Aorta (tissue), 5 donors: Measurements from ENCODE around the gene SLC44A2. TPM values are rescaled to one million over a fixed set of nuclear protein-coding genes. Genes with fewer than 3 reads are reported as not detected.

ENCODE experiments used
- ATAC-seq: fragments of 200-7000 bp; cut with Tn5 transposase; one replicate; pipeline ENCODE4 v1.9.1; 2022; ENCODE audit warnings: moderate library complexity; ENCODE audit not compliant: low FRiP score
- DNase-seq, 2 donors: peaks; one replicate each; pipeline ENCODE4 v3.0.0-alpha.2; 2020
- H3K27ac ChIP-seq, 2 donors: one replicate each; pipeline ENCODE4 v1.5.1; 2013; ENCODE audit warnings: low read length in 2 of 2, mild to moderate bottlenecking in 2 of 2, moderate library complexity in 2 of 2, control low read depth in 1 of 2, inconsistent platforms in 1 of 2, low read depth in 1 of 2
- H3K27me3 ChIP-seq, 2 donors: one replicate each; pipeline ENCODE4 v1.6.1; 2013; ENCODE audit warnings: control low read depth in 1 of 2, low read length in 1 of 2, mild to moderate bottlenecking in 1 of 2, moderate library complexity in 1 of 2; ENCODE audit not compliant: insufficient read depth in 2 of 2, control insufficient read depth in 1 of 2
- H3K36me3 ChIP-seq, 2 donors: one replicate each; pipeline ENCODE4 v1.6.1; 2013; ENCODE audit warnings: control low read depth in 1 of 2, low read length in 1 of 2, mild to moderate bottlenecking in 1 of 2; ENCODE audit not compliant: insufficient read depth in 2 of 2, control insufficient read depth in 1 of 2
- H3K4me1 ChIP-seq, 2 donors: one replicate each; pipeline ENCODE4 v1.6.1; 2013; ENCODE audit warnings: low read length in 2 of 2, control low read depth in 1 of 2, mild to moderate bottlenecking in 1 of 2, moderate library complexity in 1 of 2; ENCODE audit not compliant: insufficient read depth in 2 of 2, control insufficient read depth in 1 of 2
- H3K4me3 ChIP-seq, 2 donors: one replicate each; pipeline ENCODE4 v1.5.1; 2013; ENCODE audit warnings: low read length in 2 of 2, control low read depth in 1 of 2, mild to moderate bottlenecking in 1 of 2
- H3K9me3 ChIP-seq: one replicate; pipeline ENCODE4 v1.6.1; 2013; ENCODE audit warnings: mild to moderate bottlenecking, low read length; ENCODE audit not compliant: control insufficient read depth
- WGBS, 2 donors: extraction: QIAGEN DNeasy Blood & Tissue Kit; methylation state at CpG; one replicate each; pipeline ENCODE4 v1.1.7; 2013; 5-methylcytosine and 5-hydroxymethylcytosine counted together
- intact Hi-C, 2 donors: fragments of 100-400 bp; cut with DNase I; formaldehyde crosslinking; loops; one replicate each; pipeline versions ENCODE4 v1.14.2 to v1.15.0; 2022
- polyA plus RNA-seq, 2 donors: library from polyadenylated mRNA; stranded (reverse); fragments of 200-250 nt; gene quantifications; one replicate each; pipeline ENCODE4 v1.2.3, GENCODE V29; 2013
- total RNA-seq, 2 donors: library from RNA; stranded (reverse); fragmentation: NEBNext Ultra II Directional; extraction: Animal tissue kit (Norgen Biotek cat#: 25700); gene quantifications; one replicate each; pipeline ENCODE4 v1.2.1, GENCODE V29; 2021
- donor health status: healthy with polysubstance abuse.
- donor health status: Bipolar disorder and iron deficiency.
- donor health status: DM: no; HTN: no; CAD: no.
- donor health status: DM: no; HTN: no; CAD: no.
- donor health status: DM: yes; HTN: yes; CAD: no.

SLC44A2 gene
- total and polyA plus RNA-seq, 4 donors = 30.9 to 176 (median 152) TPM

DNA sequence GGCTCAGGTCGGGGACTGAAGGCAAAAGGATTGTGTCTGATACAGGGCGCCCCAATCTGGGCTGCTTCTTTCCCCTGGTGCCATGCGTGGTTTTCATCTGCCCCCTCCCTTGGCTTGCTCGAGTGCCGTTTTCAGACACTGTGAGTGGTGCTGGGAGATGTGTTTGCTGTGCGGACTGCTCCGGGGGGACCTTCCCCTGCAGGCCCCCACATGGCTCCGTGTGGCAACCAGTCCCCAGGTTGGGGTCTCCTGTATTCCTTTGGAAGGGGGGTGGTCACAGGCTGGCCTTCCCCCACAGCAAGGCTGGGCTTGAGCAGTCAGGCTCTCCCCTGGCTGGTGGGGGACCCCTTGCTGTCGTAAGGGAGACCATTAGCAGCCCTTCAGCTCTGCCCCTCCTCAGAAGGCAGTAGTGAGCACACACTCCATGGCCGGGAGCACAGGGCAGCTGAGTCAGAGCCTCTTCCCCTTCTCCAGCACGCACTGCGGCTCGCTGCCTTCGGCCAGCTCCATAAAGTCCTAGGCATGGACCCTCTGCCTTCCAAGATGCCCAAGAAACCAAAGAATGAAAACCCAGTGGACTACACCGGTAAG lies 55.3 kb downstream of the SLC44A2 start:
- 86 to 91% methylated on average over 12 to 15 of the region's 15 CpGs for WGBS, 2 donors
- peak; percentile 17 for ATAC-seq
- Histone ChIP-seq H3K4me3 (no peak overlapping the region), H3K4me1 (no peaks in the 10 kb centered on the region), H3K27ac (no peak overlapping the region), H3K9me3 (no peaks in the 10 kb centered on the region), H3K36me3 (peaks cover 3 to 18% of the 10 kb centered on the region in 2 donors), H3K27me3 (no peaks in the 10 kb centered on the region)
- intact Hi-C loops = no loop called here
- no peak for DNase-seq

DNA sequence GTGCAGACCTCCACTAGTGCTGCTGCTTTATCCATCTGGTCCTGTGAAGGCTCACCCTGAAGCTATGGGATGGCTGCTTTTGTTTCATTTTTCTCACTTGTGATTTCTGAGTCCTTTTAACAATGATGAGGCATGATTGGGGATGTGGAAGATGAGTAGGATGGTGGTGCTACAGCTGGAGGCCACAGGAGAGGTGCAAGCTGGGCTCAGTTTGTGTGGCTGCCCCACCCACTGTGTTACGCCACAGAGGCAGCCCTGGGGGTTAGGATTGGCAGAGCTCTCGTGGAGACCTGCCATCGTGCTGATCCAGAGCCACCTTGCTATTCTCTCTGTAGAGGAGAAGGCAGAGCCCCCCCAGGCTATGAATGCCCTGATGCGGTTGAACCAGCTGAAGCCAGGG lies 56.3 kb downstream of the SLC44A2 start:
- ATAC-seq (no peak), DNase-seq (no peak)
- no peaks in the 10 kb centered on the region for H3K9me3 ChIP-seq
- no peak overlapping the region for H3K27ac ChIP-seq
- H3K4me1 ChIP-seq = no peaks in the 10 kb centered on the region
- WGBS, 2 donors = 81 to 87% methylated on average over 4 of the region's 4 CpGs
- intact Hi-C loops = no loop called here
- H3K4me3 ChIP-seq = no peak overlapping the region
- H3K27me3 ChIP-seq = no peaks in the 10 kb centered on the region
- peaks cover 3 to 18% of the 10 kb centered on the region in 2 donors for H3K36me3 ChIP-seq

DNA sequence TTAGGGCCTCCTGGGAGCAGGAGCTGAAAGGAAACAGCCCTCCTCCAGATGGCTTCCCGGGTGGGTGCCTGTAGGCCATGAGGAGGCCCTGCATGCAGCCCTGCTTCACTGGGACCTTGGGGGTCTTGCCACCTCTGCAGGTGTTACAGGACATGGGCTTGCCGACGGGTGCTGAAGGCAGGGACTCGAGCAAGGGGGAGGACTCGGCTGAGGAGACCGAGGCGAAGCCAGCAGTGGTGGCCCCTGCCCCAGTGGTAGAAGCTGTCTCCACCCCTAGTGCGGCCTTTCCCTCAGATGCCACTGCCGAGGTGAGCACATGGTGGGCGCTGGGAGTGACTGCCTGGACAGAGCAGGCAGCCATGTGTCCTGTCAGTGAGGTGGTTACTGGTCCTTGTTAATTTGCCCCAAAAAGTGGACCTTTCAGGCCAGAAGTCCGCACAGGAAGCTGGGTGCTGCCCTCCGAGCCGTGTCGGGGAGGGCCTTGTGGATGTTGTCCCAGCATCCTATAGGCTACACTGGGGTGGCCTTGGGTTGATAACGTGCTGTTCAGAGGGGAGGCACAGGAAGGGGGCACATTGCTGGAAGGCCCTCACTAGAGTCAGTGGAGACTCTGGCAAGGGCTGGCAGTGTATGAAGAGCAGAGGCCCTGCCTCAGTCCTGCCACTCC lies 57.2 kb downstream of the SLC44A2 start:
- Histone ChIP-seq H3K9me3 (no peaks in the 10 kb centered on the region), H3K27me3 (no peaks in the 10 kb centered on the region), H3K4me1 (no peaks in the 10 kb centered on the region), H3K4me3 (no peak overlapping the region), H3K36me3 (peaks cover under 1 to 16% of the 10 kb centered on the region in 2 donors), H3K27ac (no peak overlapping the region)
- ATAC-seq (no peak), DNase-seq (no peak)
- 85 to 87% methylated on average over 15 of the region's 15 CpGs for WGBS, 2 donors
- intact Hi-C loops = no loop called here

DNA sequence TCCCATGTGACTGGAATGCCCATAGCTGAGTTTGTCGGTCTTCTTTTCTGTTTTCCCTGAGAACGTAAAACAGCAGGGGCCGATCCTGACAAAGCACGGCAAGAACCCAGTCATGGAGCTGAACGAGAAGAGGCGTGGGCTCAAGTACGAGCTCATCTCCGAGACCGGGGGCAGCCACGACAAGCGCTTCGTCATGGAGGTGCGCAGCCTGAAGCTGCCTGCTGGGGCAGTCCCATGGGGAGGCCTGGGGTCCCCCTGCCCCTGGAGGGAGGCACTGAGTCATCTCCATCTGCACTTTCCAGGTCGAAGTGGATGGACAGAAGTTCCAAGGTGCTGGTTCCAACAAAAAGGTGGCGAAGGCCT lies 57.7 kb downstream of the SLC44A2 start:
- no peaks in the 10 kb centered on the region for H3K27me3 ChIP-seq
- H3K4me1 ChIP-seq = no peaks in the 10 kb centered on the region
- H3K9me3 ChIP-seq = no peaks in the 10 kb centered on the region
- no peak overlapping the region for H3K27ac ChIP-seq
- 84 to 85% methylated on average over 15 of the region's 15 CpGs for WGBS, 2 donors
- H3K36me3 ChIP-seq = peaks cover 0 to 15% of the 10 kb centered on the region in 2 donors
- no peak overlapping the region for H3K4me3 ChIP-seq
- no peak for DNase-seq
- ATAC-seq = no peak
- intact Hi-C loops = no loop called here

DNA sequence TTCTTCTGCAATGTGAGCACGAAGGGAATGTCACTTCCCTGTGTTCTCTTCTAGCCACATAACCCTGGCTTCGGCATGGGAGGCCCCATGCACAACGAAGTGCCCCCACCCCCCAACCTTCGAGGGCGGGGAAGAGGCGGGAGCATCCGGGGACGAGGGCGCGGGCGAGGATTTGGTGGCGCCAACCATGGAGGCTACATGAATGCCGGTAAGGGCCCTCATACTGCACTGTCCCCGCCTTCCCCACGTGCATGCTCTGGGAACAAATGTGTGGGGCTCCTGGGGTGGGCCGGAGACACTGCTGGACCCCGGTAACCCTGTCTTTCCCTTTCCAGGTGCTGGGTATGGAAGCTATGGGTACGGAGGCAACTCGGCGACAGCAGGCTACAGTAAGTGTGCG lies 58.2 kb downstream of the SLC44A2 start:
- H3K9me3 ChIP-seq = no peaks in the 10 kb centered on the region
- H3K4me3 ChIP-seq = no peak overlapping the region
- no peaks in the 10 kb centered on the region for H3K27me3 ChIP-seq
- 89% methylated on average over 21 of the region's 21 CpGs for WGBS, 2 donors
- intact Hi-C loops = no loop called here
- H3K27ac ChIP-seq = no peak overlapping the region
- H3K4me1 ChIP-seq = no peaks in the 10 kb centered on the region
- ATAC-seq (no peak), DNase-seq (no peak)
- H3K36me3 ChIP-seq = peaks cover 0 to 15% of the 10 kb centered on the region in 2 donors

DNA sequence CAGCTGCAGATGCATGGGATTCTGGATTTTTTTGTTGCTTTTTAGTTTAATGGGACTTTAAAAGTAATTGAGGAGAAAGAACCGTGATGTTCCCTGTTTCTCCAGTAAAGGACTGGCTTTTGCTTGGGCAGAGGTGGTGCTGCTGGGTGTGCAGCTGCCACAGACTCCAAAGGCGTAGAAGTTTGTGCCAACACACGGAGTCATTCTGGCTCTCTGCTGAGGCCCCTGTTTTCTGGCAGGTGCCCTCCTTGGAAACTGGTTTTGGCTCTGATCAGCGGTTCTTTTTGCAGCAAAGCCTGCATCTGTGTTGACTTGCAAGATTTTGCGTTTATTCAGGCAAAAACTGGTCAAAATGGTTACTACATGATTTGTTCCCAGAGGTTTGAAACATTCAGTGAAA lies 59.9 kb downstream of the SLC44A2 start:
- Histone ChIP-seq H3K27ac (no peak overlapping the region), H3K27me3 (no peaks in the 10 kb centered on the region), H3K4me1 (no peaks in the 10 kb centered on the region), H3K4me3 (no peak overlapping the region), H3K9me3 (no peaks in the 10 kb centered on the region), H3K36me3 (peaks cover 0 to 17% of the 10 kb centered on the region in 2 donors)
- DNase-seq = no peak
- intact Hi-C loops = no loop called here
- no peak for ATAC-seq
- 12 to 19% methylated on average over 5 of the region's 5 CpGs for WGBS, 2 donors

DNA sequence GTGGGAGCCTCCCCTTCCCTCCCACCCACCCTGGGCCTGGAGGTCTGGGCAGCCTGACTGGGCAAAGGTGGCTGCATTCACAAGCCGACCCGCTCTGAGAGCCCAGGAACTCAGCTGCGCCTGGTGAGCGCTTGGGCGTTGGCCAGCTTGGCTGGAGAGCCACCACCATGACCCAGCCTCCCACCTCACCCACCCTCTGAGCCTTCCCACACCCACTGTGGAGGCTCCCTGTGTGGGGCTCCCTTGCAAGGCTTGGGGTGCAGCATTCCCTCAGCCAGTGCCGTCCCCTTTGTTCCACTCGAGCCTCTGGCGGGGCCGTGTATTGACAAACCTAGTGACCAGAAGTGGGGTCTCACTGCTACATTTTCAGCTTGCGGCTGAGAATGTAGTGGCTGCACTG lies 60.8 kb downstream of the SLC44A2 start:
- Histone ChIP-seq H3K4me3 (no peak overlapping the region), H3K4me1 (no peaks in the 10 kb centered on the region), H3K36me3 (peaks cover 0 to 11% of the 10 kb centered on the region in 2 donors), H3K27me3 (no peaks in the 10 kb centered on the region), H3K27ac (no peak overlapping the region), H3K9me3 (no peaks in the 10 kb centered on the region)
- intact Hi-C loops = no loop called here
- WGBS, 2 donors = 76 to 84% methylated on average over 10 of the region's 10 CpGs
- DNase-seq = no peak
- no peak for ATAC-seq

DNA sequence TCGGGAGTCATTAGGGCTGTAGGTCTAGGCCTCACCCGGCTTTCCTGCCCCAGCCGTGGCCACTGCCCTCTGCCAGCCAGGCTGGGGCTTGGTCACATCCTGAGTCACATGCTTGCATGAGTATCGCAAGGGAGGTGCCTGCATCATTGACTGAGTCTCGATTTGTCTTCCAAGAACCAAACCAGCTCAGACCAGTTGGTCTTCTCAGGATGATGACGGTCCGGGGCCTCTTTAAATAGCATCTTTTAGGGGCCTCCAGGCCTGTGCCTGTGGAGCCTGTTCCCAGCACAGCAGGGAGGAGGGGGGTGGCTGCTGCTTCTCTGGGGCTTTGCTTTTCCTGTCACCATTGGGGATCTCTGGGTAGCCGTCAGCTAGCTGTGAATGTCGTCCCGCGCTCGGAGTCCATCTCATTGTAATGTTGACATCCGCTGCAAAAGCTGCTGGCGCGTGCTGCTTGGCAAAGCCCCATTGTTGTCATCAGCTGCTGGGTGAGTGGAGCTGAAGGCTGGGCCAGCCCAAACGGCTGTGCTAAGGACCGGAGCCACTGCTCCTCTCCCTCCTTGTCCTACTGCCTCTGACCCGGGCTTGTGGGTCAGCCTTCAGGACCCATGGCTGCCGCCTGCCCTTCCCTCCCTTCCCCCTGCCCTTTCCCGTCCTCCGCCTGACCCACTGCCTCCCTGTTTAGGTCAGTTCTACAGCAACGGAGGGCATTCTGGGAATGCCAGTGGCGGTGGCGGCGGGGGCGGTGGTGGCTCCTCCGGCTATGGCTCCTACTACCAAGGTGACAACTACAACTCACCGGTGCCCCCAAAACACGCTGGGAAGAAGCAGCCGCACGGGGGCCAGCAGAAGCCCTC lies 61.5 kb downstream of the SLC44A2 start:
- Histone ChIP-seq H3K9me3 (no peaks in the 10 kb centered on the region), H3K27ac (no peak overlapping the region), H3K4me3 (no peak overlapping the region), H3K4me1 (no peaks in the 10 kb centered on the region), H3K36me3 (peaks cover 0 to 12% of the 10 kb centered on the region in 2 donors), H3K27me3 (no peaks in the 10 kb centered on the region)
- ATAC-seq (peak; percentile 49), DNase-seq (no peak)
- 78% methylated on average over 28 to 31 of the region's 31 CpGs for WGBS, 2 donors
- intact Hi-C loops = no loop called here
